HuH-7.5 (cell line): ENCODE results near the gene TRERF1.
"Not testable (repeated sequence)": the region's sequence is repeated elsewhere in the genome, so short reads cannot be mapped to it uniquely, and the experiment has no call there.

ENCODE experiments used
- DNase-seq: peaks from one replicate; pipeline ENCODE4 v3.0.0; 2011; ENCODE audit warnings: low spot score

Gene TRERF1

GRCh38 chr6:42217519-42218367 lies 234.0 kb downstream of the TRERF1 start, which contains the start of gene MRPS10:
Gene MRPS10, minus strand, starts transcription at chr6:42217861. Its CDS starts 12 bp downstream, at chr6:42217849.
- peak; percentile 48 for DNase-seq

GRCh38 chr6:42217157-42217518 lies 234.6 kb downstream of the TRERF1 start:
- no peak for DNase-seq

- not testable (repeated sequence) for DNase-seq
These were observed 235.2 kb downstream of the TRERF1 start for GRCh38 chr6:42216495-42216894.

GRCh38 chr6:42212442-42212841 lies 239.3 kb downstream of the TRERF1 start:
- DNase-seq = no peak

- DNase-seq = no peak
These were observed 240.0 kb downstream of the TRERF1 start for GRCh38 chr6:42211726-42212125.

- DNase-seq = no peak
These were observed 241.2 kb downstream of the TRERF1 start for GRCh38 chr6:42210551-42210950.

- not testable (repeated sequence) for DNase-seq
These were observed 244.2 kb downstream of the TRERF1 start for GRCh38 chr6:42207559-42207958.

- no peak for DNase-seq
These were observed 246.9 kb downstream of the TRERF1 start for GRCh38 chr6:42204768-42205282.

GRCh38 chr6:42203183-42203582 lies 248.5 kb downstream of the TRERF1 start:
- no peak for DNase-seq

- not testable (repeated sequence) for DNase-seq
These were observed 249.4 kb downstream of the TRERF1 start for GRCh38 chr6:42202131-42202915.

- DNase-seq = no peak
These were observed 250.3 kb downstream of the TRERF1 start for GRCh38 chr6:42201382-42201781.

GRCh38 chr6:42200035-42200434 lies 251.7 kb downstream of the TRERF1 start:
- no peak for DNase-seq

- no peak for DNase-seq
These were observed 252.4 kb downstream of the TRERF1 start for GRCh38 chr6:42199106-42199981.

GRCh38 chr6:42197555-42198362 lies 254.0 kb downstream of the TRERF1 start:
- DNase-seq = no peak

- no peak for DNase-seq
These were observed 256.3 kb downstream of the TRERF1 start for GRCh38 chr6:42195415-42195814.

GRCh38 chr6:42194056-42194455 lies 257.7 kb downstream of the TRERF1 start:
- DNase-seq = no peak

- DNase-seq = no peak
These were observed 258.2 kb downstream of the TRERF1 start for GRCh38 chr6:42193491-42193894.

GRCh38 chr6:42192385-42192784 lies 259.3 kb downstream of the TRERF1 start:
- DNase-seq = not testable (repeated sequence)

- no peak for DNase-seq
These were observed 261.1 kb downstream of the TRERF1 start for GRCh38 chr6:42190554-42191183.

GRCh38 chr6:42188406-42188805 lies 263.3 kb downstream of the TRERF1 start:
- no peak for DNase-seq
